Measurements from ENCODE around the gene CD4. TPM values are rescaled to one million over a fixed set of nuclear protein-coding genes. Genes with fewer than 3 reads are reported as not detected.

Gene CD4
- total and polyA plus RNA-seq, 7 experiments from 2014 or later = 164 to 576 (median 256) TPM

GRCh38 chr12:6851153-6851920 lies 62.0 kb downstream of the CD4 start, which contains the start of gene CDCA3:
TSS of gene CDCA3 (minus strand) at chr12:6851286. CDS start at chr12:6850952, 334 bp downstream.
- Histone ChIP-seq H3K27ac (ENCODE audit: low read depth, low read length) (peak within 1 kb of the TSS; percentile 85), H3K36me3 (ENCODE audit: control insufficient read depth in 2 of 3, insufficient read depth in 3 of 3, low read length in 3 of 3) (peaks cover 0 to 14% (median 5%) of the 10 kb centered on the region in 3 experiments), H3K9me3 (ENCODE audit: control insufficient read depth in 2 of 3, low read length in 3 of 3) (no peaks in the 10 kb centered on the region), H3K27me3 (ENCODE audit: control insufficient read depth in 2 of 2, insufficient read depth in 2 of 2, low read length in 2 of 2) (no peaks in the 10 kb centered on the region), H3K4me1 (ENCODE audit: control insufficient read depth in 2 of 2, insufficient read depth in 2 of 2, low read length in 2 of 2) (peaks cover 16 to 18% of the 10 kb centered on the region in 2 donors), H3K4me3 (ENCODE audit: low read length) (peak within 1 kb of the TSS; percentile 87)
- ChIA-PET POLR2A (interaction anchor here (0.5 to 4.4 kb wide), 40 partner anchors 9 to 1230 kb away, joined by 3 to 90 read pairs (median 4); partner anchors contain the start of genes C12orf57, CD4, COPS7A and ENO2), CTCF (interaction anchor here (0.6 to 5.3 kb wide), 18 partner anchors 13 to 255 kb away, joined by 3 to 40 read pairs (median 5); partner anchors contain the start of genes COPS7A, LPCAT3, SPSB2 and TPI1)
- H3K36me3 Mint-ChIP-seq = peaks cover 0 to 26% (median 0%) of the 10 kb centered on the region in 5 donors
- peak within 1 kb of the TSS; percentile 89 to 100 (median 94) for H3K4me3 Mint-ChIP-seq
- peaks cover 12 to 38% (median 28%) of the 10 kb centered on the region in 7 donors for H3K4me1 Mint-ChIP-seq
- no peaks in the 10 kb centered on the region for H3K27me3 Mint-ChIP-seq
- intact Hi-C loops (cut with micrococcal nuclease) = loop anchor here (1.0 to 5.0 kb wide), 8 partner anchors 16 to 381 kb away; partner anchors contain the start of genes VAMP1 (in 2 of the 2), C1RL (in 1 of the 2), LPCAT3 (in 1 of the 2) and MLF2 (in 1 of the 2)
- H3K9me3 Mint-ChIP-seq = no peaks in the 10 kb centered on the region
- peak within 1 kb of the TSS; percentile 89 to 99 (median 97) for H3K27ac Mint-ChIP-seq
- peak; percentile 70 to 95 (median 89) for DNase-seq
- peak; percentile 60 for ATAC-seq

GRCh38 chr12:6851921-6852650 lies 62.8 kb downstream of the CD4 start, which contains the start of gene USP5:
TSS of gene USP5 (plus strand) at chr12:6852150. CDS start at chr12:6852180, 30 bp downstream.
- H3K27me3 ChIP-seq (ENCODE audit: control insufficient read depth in 2 of 2, insufficient read depth in 2 of 2, low read length in 2 of 2) = no peaks in the 10 kb centered on the region
- peak; percentile 87 for ATAC-seq
- peaks cover 0 to 23% (median 0%) of the 10 kb centered on the region in 5 donors for H3K36me3 Mint-ChIP-seq

DNA sequence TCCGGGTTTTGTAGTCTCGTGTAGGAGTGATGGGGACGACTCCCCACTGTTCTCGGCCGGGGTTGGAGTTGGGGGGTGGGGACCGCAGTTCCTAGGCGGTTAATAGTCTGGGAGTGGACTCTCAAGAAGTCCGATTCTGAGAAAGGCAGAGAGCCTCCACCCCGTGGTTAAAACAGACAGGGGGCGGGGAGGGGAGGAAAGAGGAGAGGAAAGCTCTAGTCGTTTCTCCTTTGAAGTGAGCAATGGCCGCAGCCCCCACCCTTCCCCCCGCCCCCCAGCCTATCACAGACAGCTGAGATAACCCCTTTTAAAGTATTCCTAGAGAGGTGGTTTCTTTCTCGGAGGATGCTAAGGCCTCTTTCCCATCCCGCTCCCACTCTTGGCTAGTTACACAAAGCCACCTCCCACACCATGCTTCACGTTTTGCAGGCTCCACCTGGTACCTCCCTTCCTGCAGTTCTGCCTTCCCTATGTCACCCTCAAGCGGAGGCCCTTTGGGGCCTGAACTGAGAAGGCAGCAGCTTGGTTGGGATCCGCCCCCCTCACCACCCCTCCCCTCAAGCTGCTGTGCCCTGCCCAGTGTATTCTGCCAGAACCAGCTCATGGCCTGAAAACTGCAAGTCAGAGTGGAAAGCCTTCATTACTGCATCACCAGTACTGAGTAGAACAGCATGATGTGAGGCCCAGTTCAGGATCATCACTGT lies 63.5 kb downstream of the CD4 start:
- H3K9me3 Mint-ChIP-seq = no peaks in the 10 kb centered on the region
- no peaks in the 10 kb centered on the region for H3K27me3 ChIP-seq (ENCODE audit: control insufficient read depth in 2 of 2, insufficient read depth in 2 of 2, low read length in 2 of 2)
- H3K4me3 ChIP-seq (ENCODE audit: low read length) = peak overlapping the region; percentile 87
- H3K4me3 Mint-ChIP-seq = peak overlapping the region; percentile 89 to 100 (median 94)
- peak overlapping the region; percentile 70 for H3K27ac ChIP-seq (ENCODE audit: low read depth, low read length)
- H3K27me3 Mint-ChIP-seq = no peaks in the 10 kb centered on the region
- intact Hi-C loops (cut with micrococcal nuclease) = loop anchor here (1.0 to 5.0 kb wide), 22 partner anchors 14 to 360 kb away; partner anchors contain the start of genes CHD4 (in 2 of the 2), COPS7A (in 2 of the 2), EMG1 (in 2 of the 2) and ING4 (in 2 of the 2)
- POLR2A ChIA-PET = interaction anchor here (0.6 to 4.4 kb wide), 29 partner anchors 8 to 1228 kb away, joined by 3 to 90 read pairs (median 9); partner anchors contain the start of genes C12orf57, CD4, COPS7A and MLF2
- H3K36me3 ChIP-seq (ENCODE audit: control insufficient read depth in 2 of 3, insufficient read depth in 3 of 3, low read length in 3 of 3) = peaks cover 10 to 29% (median 11%) of the 10 kb centered on the region in 3 experiments
- peaks cover 18 to 36% (median 31%) of the 10 kb centered on the region in 7 donors for H3K4me1 Mint-ChIP-seq
- DNase-seq (peak in 8 of 9 donors; percentile 38 to 73 (median 53)), ATAC-seq (no peak)
- no peaks in the 10 kb centered on the region for H3K9me3 ChIP-seq (ENCODE audit: control insufficient read depth in 2 of 3, low read length in 3 of 3)
- H3K27ac Mint-ChIP-seq = peak overlapping the region; percentile 89 to 99 (median 97)
- CTCF ChIA-PET = interaction anchor here (0.6 to 5.3 kb wide), 11 partner anchors 12 to 499 kb away, joined by 3 to 40 read pairs (median 5); partner anchors contain the start of genes MLF2, SPSB2 and TPI1
- peaks cover 16 to 18% of the 10 kb centered on the region in 2 donors for H3K4me1 ChIP-seq (ENCODE audit: control insufficient read depth in 2 of 2, insufficient read depth in 2 of 2, low read length in 2 of 2)
- peaks cover 7 to 23% (median 7%) of the 10 kb centered on the region in 5 donors for H3K36me3 Mint-ChIP-seq

More at GRCh38 chr12:6851921-6852650, 62.8 kb downstream of the CD4 start, which contains the start of gene USP5:
- Mint-ChIP-seq H3K4me1 (peaks cover 12 to 38% (median 28%) of the 10 kb centered on the region in 7 donors), H3K9me3 (no peaks in the 10 kb centered on the region), H3K4me3 (peak within 1 kb of the TSS; percentile 89 to 100 (median 94)), H3K27ac (peak within 1 kb of the TSS; percentile 89 to 99 (median 97)), H3K27me3 (no peaks in the 10 kb centered on the region)
- ChIA-PET POLR2A (interaction anchor here (0.6 to 4.4 kb wide), 42 partner anchors 9 to 1229 kb away, joined by 3 to 90 read pairs (median 4); partner anchors contain the start of genes C12orf57, CD4, COPS7A and ENO2), CTCF (interaction anchor here (0.6 to 5.3 kb wide), 17 partner anchors 13 to 256 kb away, joined by 3 to 40 read pairs (median 5); partner anchors contain the start of genes COPS7A, MLF2, SPSB2 and TPI1)
- Histone ChIP-seq H3K4me1 (ENCODE audit: control insufficient read depth in 2 of 2, insufficient read depth in 2 of 2, low read length in 2 of 2) (peaks cover 16 to 18% of the 10 kb centered on the region in 2 donors), H3K9me3 (ENCODE audit: control insufficient read depth in 2 of 3, low read length in 3 of 3) (no peaks in the 10 kb centered on the region), H3K36me3 (ENCODE audit: control insufficient read depth in 2 of 3, insufficient read depth in 3 of 3, low read length in 3 of 3) (peaks cover 4 to 21% (median 8%) of the 10 kb centered on the region in 3 experiments), H3K4me3 (ENCODE audit: low read length) (peak within 1 kb of the TSS; percentile 87), H3K27ac (ENCODE audit: low read depth, low read length) (peak within 1 kb of the TSS; percentile 85)
- intact Hi-C loops (cut with micrococcal nuclease) = loop anchor here (1.0 to 5.0 kb wide), 25 partner anchors 15 to 382 kb away; partner anchors contain the start of genes CHD4 (in 2 of the 2), COPS7A (in 2 of the 2), EMG1 (in 2 of the 2) and ING4 (in 2 of the 2)
- peak; percentile 87 to 100 (median 99) for DNase-seq

DNA sequence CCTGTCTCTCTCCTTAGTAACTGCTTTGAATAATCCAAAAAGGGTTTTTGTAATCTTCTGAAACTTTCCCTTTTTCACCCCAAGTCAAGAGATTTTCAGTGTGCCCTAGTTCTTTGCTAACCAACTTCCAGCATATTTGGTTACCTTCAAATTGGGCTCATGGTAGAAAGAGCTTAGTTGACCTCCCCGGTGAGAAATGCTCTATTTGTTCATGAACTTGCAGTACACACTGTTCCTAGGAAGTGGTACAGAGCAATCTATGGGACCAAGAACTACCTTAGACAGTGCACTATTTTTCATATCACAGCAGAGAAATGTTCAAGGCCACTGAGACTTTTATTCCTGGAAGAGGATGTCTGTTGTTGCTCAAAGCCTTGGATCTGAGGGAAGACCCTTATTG lies 64.3 kb downstream of the CD4 start:
- peaks cover 18 to 36% (median 31%) of the 10 kb centered on the region in 7 donors for H3K4me1 Mint-ChIP-seq
- ChIA-PET POLR2A (interaction anchor here (0.8 to 4.4 kb wide), 17 partner anchors 12 to 164 kb away, joined by 3 to 90 read pairs (median 12); partner anchors contain the start of genes C12orf57, COPS7A, P3H3 and RNU7-1), CTCF (interaction anchor here (1.1 to 5.3 kb wide), 4 partner anchors 15 to 101 kb away, joined by 3 to 40 read pairs (median 18); partner anchors contain the start of genes MLF2, SPSB2 and TPI1)
- DNase-seq = no peak
- Histone ChIP-seq H3K4me1 (ENCODE audit: control insufficient read depth in 2 of 2, insufficient read depth in 2 of 2, low read length in 2 of 2) (peaks cover 16 to 18% of the 10 kb centered on the region in 2 donors), H3K4me3 (ENCODE audit: low read length) (no peak overlapping the region), H3K27ac (ENCODE audit: low read depth, low read length) (peak overlapping the region; percentile 70), H3K9me3 (ENCODE audit: control insufficient read depth in 2 of 3, low read length in 3 of 3) (no peaks in the 10 kb centered on the region), H3K36me3 (ENCODE audit: control insufficient read depth in 2 of 3, insufficient read depth in 3 of 3, low read length in 3 of 3) (peaks cover 13 to 37% (median 18%) of the 10 kb centered on the region in 3 experiments), H3K27me3 (ENCODE audit: control insufficient read depth in 2 of 2, insufficient read depth in 2 of 2, low read length in 2 of 2) (no peaks in the 10 kb centered on the region)
- no peak for ATAC-seq
- H3K27ac Mint-ChIP-seq = peak overlapping the region; percentile 70 to 99 (median 96)
- peaks cover 9 to 26% (median 11%) of the 10 kb centered on the region in 5 donors for H3K36me3 Mint-ChIP-seq
- H3K9me3 Mint-ChIP-seq = no peaks in the 10 kb centered on the region
- intact Hi-C loops (cut with micrococcal nuclease) = loop anchor here in 1 of 2 donors (5.0 kb wide), 2 partner anchors 254 to 334 kb away; partner anchors contain the start of genes C1RL and PEX5
- H3K27me3 Mint-ChIP-seq = no peaks in the 10 kb centered on the region
- peak overlapping the region; percentile 89 to 100 (median 94) for H3K4me3 Mint-ChIP-seq

GRCh38 chr12:6854036-6854435 lies 64.7 kb downstream of the CD4 start:
- Mint-ChIP-seq H3K4me1 (peaks cover 18 to 36% (median 31%) of the 10 kb centered on the region in 7 donors), H3K36me3 (peaks cover 9 to 30% (median 11%) of the 10 kb centered on the region in 5 donors), H3K4me3 (peak overlapping the region in 7 of 10 donors; percentile 29 to 98 (median 92)), H3K27me3 (no peaks in the 10 kb centered on the region), H3K9me3 (no peaks in the 10 kb centered on the region), H3K27ac (peak overlapping the region in 7 of 9 donors; percentile 25 to 98 (median 95))
- intact Hi-C loops (cut with micrococcal nuclease) = loop anchor here in 1 of 2 donors (5.0 kb wide), 2 partner anchors 253 to 333 kb away; partner anchors contain the start of genes C1RL and PEX5
- Histone ChIP-seq H3K27ac (ENCODE audit: low read depth, low read length) (peak overlapping the region; percentile 70), H3K9me3 (ENCODE audit: control insufficient read depth in 2 of 3, low read length in 3 of 3) (no peaks in the 10 kb centered on the region), H3K27me3 (ENCODE audit: control insufficient read depth in 2 of 2, insufficient read depth in 2 of 2, low read length in 2 of 2) (no peaks in the 10 kb centered on the region), H3K4me1 (ENCODE audit: control insufficient read depth in 2 of 2, insufficient read depth in 2 of 2, low read length in 2 of 2) (peaks cover 16 to 18% of the 10 kb centered on the region in 2 donors), H3K36me3 (ENCODE audit: control insufficient read depth in 2 of 3, insufficient read depth in 3 of 3, low read length in 3 of 3) (peaks cover 17 to 41% (median 22%) of the 10 kb centered on the region in 3 experiments), H3K4me3 (ENCODE audit: low read length) (no peak overlapping the region)
- no peak for ATAC-seq
- ChIA-PET POLR2A (interaction anchor here (0.6 to 4.4 kb wide), 10 partner anchors 12 to 157 kb away, joined by 3 to 90 read pairs (median 4); partner anchors contain the start of genes SPSB2 and TPI1), CTCF (interaction anchor here (1.1 to 5.3 kb wide), 3 partner anchors 14 to 19 kb away, joined by 5 to 40 read pairs (median 31); partner anchors contain the start of genes SPSB2 and TPI1)
- no peak for DNase-seq
